Prostate gland (tissue), 2 donors: ENCODE measurements around the gene LBP. TPM values are rescaled to one million over a fixed set of nuclear protein-coding genes. Genes with fewer than 3 reads are reported as not detected.

Source experiments
- DNase-seq: peaks from one replicate; pipeline ENCODE4 v3.0.0-alpha.2; 2019; ENCODE audit warnings: low spot score
- H3K27ac ChIP-seq, 2 donors: fragments of 200-600 bp; sonication (generic); 2 replicates each; pipeline ENCODE4 v1.5.1; 2017 to 2019
- H3K27me3 ChIP-seq: fragments of 200-600 bp; sonication (generic); replicated peaks from 2 replicates; pipeline ENCODE4 v1.5.1; 2019; ENCODE audit not compliant: insufficient read depth
- H3K36me3 ChIP-seq, 2 donors: fragments of 200-600 bp; sonication (generic); 1 replicate in 1 of 2; 2 replicates in 1 of 2; pipeline versions ENCODE4 v1.5.1 to v1.8.1; 2017 to 2019
- H3K4me1 ChIP-seq: fragments of 200-600 bp; sonication (generic); replicated peaks from 2 replicates; pipeline ENCODE4 v1.5.1; 2019
- H3K4me3 ChIP-seq, 2 donors: fragments of 200-600 bp; sonication (generic); 2 replicates each; pipeline ENCODE4 v1.5.1; 2017 to 2019
- H3K9me3 ChIP-seq: fragments of 200-600 bp; sonication (generic); 2 replicates; pipeline ENCODE4 v1.5.1; 2017
- CTCF ChIP-seq, 4 experiments: fragments of 200-600 bp in 2 of 4; fragments of 450-650 bp in 2 of 4; sonication (generic) in 2 of 4; IDR thresholded peaks; 1 replicate in 3 of 4; 2 replicates in 1 of 4; pipeline ENCODE4 v1.5.1; 2016 to 2019; ENCODE audit warnings: antibody characterized with exemption in 4 of 4, mild to moderate bottlenecking in 2 of 4, moderate library complexity in 2 of 4
- POLR2A ChIP-seq: fragments of 450-650 bp; IDR thresholded peaks from one replicate; pipeline ENCODE4 v1.6.1; 2016; ENCODE audit warnings: antibody characterized with exemption, mild to moderate bottlenecking
- POLR2AphosphoS5 ChIP-seq: sonication (generic); formaldehyde crosslinking; IDR thresholded peaks from one replicate; pipeline ENCODE4 v1.6.1; 2017; ENCODE audit warnings: antibody characterized with exemption
- WGBS: methylation state at CpG from one replicate; pipeline ENCODE4 v1.1.5; 2018; 5-methylcytosine and 5-hydroxymethylcytosine counted together
- intact Hi-C: fragments of 100-400 bp; cut with DNase I; formaldehyde crosslinking; loops from one replicate; pipeline ENCODE4 v1.14.2; 2022
- total RNA-seq, 2 donors: library from RNA; depleted of rRNA; stranded (reverse); fragments of >200 nt; gene quantifications; one replicate each; pipeline ENCODE4 v1.1.0, GENCODE V29; 2016

Gene LBP
- total RNA-seq, 2 donors from 2014 or later: 1.1 TPM; not detected in 1

DNA sequence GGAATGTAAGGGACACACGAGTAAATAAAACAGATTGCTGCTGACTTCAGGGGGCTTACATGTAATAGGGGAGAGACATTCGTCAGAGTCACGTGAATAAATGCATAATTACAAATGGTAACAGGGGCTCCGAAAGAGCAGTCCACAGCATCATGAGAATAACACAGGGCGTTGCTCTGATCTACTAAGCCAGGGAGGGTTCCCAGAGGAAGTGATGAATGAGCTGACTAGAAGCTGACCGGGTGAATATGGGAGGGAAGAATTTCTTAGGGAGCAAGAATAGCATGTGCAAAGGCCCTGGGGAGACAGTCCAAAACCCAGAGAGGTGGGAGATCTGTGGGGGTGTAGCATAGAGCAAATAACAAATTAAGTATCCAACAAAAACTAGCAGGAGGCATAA is 39.9 kb upstream of the LBP start:
- H3K9me3 ChIP-seq: no peaks in the 10 kb centered on the region
- TF ChIP-seq POLR2A: no peak
- no peak for TF ChIP-seq POLR2AphosphoS5
- TF ChIP-seq CTCF (IDR thresholded peaks at IDR 0.05): no peak
- no peaks in the 10 kb centered on the region for H3K4me1 ChIP-seq
- no peak overlapping the region for H3K27ac ChIP-seq
- DNase-seq: no peak
- H3K27me3 ChIP-seq: no peaks in the 10 kb centered on the region
- H3K36me3 ChIP-seq: no peaks in the 10 kb centered on the region
- WGBS: 91% methylated on average over 6 of the region's 6 CpGs
- intact Hi-C loops: no loop called here
- no peak overlapping the region for H3K4me3 ChIP-seq

- intact Hi-C loops: no loop called here
- H3K9me3 ChIP-seq: no peaks in the 10 kb centered on the region
- H3K4me1 ChIP-seq: no peaks in the 10 kb centered on the region
- H3K36me3 ChIP-seq: no peaks in the 10 kb centered on the region
- no peak for DNase-seq
- no peak for TF ChIP-seq POLR2AphosphoS5
- no peak for TF ChIP-seq POLR2A
- no peak for TF ChIP-seq CTCF (IDR thresholded peaks at IDR 0.05)
- no peaks in the 10 kb centered on the region for H3K27me3 ChIP-seq
- no peak overlapping the region for H3K27ac ChIP-seq
- WGBS: 87% methylated on average over 8 of the region's 8 CpGs
- no peak overlapping the region for H3K4me3 ChIP-seq
Measured at GRCh38 chr20:38307371-38308046, 38.8 kb upstream of the LBP start.

GRCh38 chr20:38308047-38308438 is 38.2 kb upstream of the LBP start:
- Histone ChIP-seq H3K4me1 (no peaks in the 10 kb centered on the region), H3K36me3 (no peaks in the 10 kb centered on the region), H3K27ac (no peak overlapping the region), H3K27me3 (no peaks in the 10 kb centered on the region), H3K4me3 (no peak overlapping the region), H3K9me3 (no peaks in the 10 kb centered on the region)
- DNase-seq: no peak
- intact Hi-C loops: no loop called here
- whole genome bisulfite sequencing: 55% methylated on average over 4 of the region's 4 CpGs
- TF ChIP-seq POLR2AphosphoS5 (no peak), CTCF (IDR thresholded peaks at IDR 0.05) (no peak), POLR2A (no peak)

- 58% methylated on average over 1 of the region's 1 CpG for WGBS
- no peak overlapping the region for H3K4me3 ChIP-seq
- no peaks in the 10 kb centered on the region for H3K9me3 ChIP-seq
- intact Hi-C loops: no loop called here
- TF ChIP-seq POLR2A (no peak), CTCF (IDR thresholded peaks at IDR 0.05) (no peak), POLR2AphosphoS5 (no peak)
- H3K4me1 ChIP-seq: no peaks in the 10 kb centered on the region
- no peaks in the 10 kb centered on the region for H3K36me3 ChIP-seq
- H3K27ac ChIP-seq: no peak overlapping the region
- DNase-seq: no peak
- H3K27me3 ChIP-seq: no peaks in the 10 kb centered on the region
Measured at GRCh38 chr20:38308447-38308846, 37.8 kb upstream of the LBP start.

DNA sequence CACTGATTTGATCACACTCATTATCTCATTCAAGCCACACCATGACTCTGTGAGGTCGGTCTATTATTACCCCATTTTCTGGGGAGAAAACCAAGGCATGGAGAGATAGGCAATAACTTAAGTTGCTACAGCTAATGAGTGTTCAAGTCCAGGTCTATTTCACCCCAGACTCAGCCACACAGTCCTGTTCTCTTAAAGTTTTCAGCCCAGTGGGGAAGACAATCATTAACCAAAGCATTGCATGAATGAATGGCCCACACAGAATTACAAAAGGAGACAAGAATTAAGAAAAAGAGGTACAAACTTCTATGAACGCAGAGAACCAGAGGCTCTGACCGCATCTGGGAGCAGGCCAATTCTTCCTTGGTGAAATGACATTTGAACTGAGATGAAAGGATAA is 35.2 kb upstream of the LBP start:
- no peaks in the 10 kb centered on the region for H3K9me3 ChIP-seq
- no peak overlapping the region for H3K27ac ChIP-seq
- H3K4me1 ChIP-seq: no peaks in the 10 kb centered on the region
- no peak overlapping the region for H3K4me3 ChIP-seq
- WGBS: 81% methylated on average over 3 of the region's 3 CpGs
- intact Hi-C loops: no loop called here
- DNase-seq: no peak
- TF ChIP-seq POLR2AphosphoS5 (no peak), CTCF (IDR thresholded peaks at IDR 0.05) (no peak), POLR2A (no peak)
- H3K36me3 ChIP-seq: no peaks in the 10 kb centered on the region
- H3K27me3 ChIP-seq: no peaks in the 10 kb centered on the region
